Mucosa of stomach (tissue), 1 donor: ENCODE results near the gene ATOH1.

ENCODE experiments used
- H3K27me3 ChIP-seq: one replicate; pipeline ENCODE4 v1.7.0; 2013; ENCODE audit warnings: mild to moderate bottlenecking, low read length; ENCODE audit not compliant: control insufficient read depth, insufficient read depth
- H3K36me3 ChIP-seq: one replicate; pipeline ENCODE4 v1.7.0; 2013; ENCODE audit warnings: low read length; ENCODE audit not compliant: control insufficient read depth, insufficient read depth
- H3K4me1 ChIP-seq: one replicate; pipeline ENCODE4 v1.7.0; 2013; ENCODE audit warnings: mild to moderate bottlenecking, low read length; ENCODE audit not compliant: control insufficient read depth, insufficient read depth
- H3K4me3 ChIP-seq: one replicate; pipeline ENCODE4 v1.7.0; 2013; ENCODE audit warnings: low read length
- H3K9ac ChIP-seq: one replicate; pipeline ENCODE4 v1.7.0; 2013; ENCODE audit warnings: mild to moderate bottlenecking, low read length, moderate library complexity
- H3K9me3 ChIP-seq: one replicate; pipeline ENCODE4 v1.7.0; 2013; ENCODE audit warnings: mild to moderate bottlenecking, low read length, moderate library complexity; ENCODE audit not compliant: control insufficient read depth
- donor health status: Pancreatic carcinoma.

Gene ATOH1

DNA sequence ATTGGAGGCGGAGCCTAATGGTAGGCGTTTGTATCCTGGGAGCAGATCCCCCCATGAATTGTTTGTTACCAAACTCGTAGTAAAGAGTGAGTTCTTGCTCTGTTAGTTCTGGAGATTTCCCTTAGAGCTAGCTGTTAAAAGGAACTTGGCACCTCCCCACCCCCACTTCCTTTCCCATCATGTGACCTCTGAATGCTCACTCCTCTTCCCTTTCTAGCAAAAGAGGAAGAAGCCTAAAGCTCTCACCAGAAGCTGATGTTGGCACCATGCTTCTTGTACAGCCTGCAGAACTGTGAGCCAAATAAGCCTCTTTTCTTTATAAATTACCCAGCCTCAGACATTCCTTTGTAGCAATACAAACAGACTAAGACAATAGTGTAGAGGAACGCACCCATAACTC lies 13.8 kb upstream of the ATOH1 start:
- Histone ChIP-seq H3K36me3 (no peaks in the 10 kb centered on the region), H3K4me1 (no peaks in the 10 kb centered on the region), H3K9ac (no peak overlapping the region), H3K9me3 (no peaks in the 10 kb centered on the region), H3K27me3 (no peaks in the 10 kb centered on the region), H3K4me3 (no peak overlapping the region)

DNA sequence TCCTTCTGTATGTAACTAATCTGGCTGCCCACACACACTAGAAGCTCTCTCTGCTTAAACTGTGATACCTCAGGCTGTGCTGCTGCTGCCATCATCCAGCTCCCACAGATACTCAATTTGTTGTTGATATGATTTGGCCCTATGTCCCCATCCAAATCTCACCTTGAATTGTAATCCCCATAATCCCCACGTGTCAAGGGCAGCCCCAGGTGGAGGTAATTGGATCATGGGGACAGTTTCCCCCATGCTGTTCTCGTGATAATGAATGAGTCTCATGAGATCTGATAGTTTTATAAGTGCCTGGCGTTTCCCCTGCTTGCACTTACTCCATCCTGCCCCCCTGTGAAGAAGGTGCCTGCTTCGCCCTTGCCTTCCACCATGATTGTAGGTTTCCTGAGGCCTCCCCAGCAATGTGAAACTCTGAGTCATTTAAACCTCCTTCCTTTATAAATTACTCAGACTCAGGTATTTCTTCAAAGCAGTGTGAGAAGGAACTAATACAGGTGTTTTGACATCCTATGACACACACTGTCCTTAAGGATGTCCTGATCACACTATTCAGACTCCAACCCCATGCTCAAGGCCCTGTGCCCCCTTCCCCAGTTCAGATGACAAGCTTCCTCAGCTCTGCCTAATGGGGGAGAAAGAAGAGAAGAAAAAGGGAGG lies 2.9 kb upstream of the ATOH1 start:
- Histone ChIP-seq H3K9ac (no peak overlapping the region), H3K9me3 (no peaks in the 10 kb centered on the region), H3K4me1 (peaks cover 22% of the 10 kb centered on the region), H3K27me3 (peaks cover 54% of the 10 kb centered on the region), H3K36me3 (no peaks in the 10 kb centered on the region), H3K4me3 (no peak overlapping the region)

DNA sequence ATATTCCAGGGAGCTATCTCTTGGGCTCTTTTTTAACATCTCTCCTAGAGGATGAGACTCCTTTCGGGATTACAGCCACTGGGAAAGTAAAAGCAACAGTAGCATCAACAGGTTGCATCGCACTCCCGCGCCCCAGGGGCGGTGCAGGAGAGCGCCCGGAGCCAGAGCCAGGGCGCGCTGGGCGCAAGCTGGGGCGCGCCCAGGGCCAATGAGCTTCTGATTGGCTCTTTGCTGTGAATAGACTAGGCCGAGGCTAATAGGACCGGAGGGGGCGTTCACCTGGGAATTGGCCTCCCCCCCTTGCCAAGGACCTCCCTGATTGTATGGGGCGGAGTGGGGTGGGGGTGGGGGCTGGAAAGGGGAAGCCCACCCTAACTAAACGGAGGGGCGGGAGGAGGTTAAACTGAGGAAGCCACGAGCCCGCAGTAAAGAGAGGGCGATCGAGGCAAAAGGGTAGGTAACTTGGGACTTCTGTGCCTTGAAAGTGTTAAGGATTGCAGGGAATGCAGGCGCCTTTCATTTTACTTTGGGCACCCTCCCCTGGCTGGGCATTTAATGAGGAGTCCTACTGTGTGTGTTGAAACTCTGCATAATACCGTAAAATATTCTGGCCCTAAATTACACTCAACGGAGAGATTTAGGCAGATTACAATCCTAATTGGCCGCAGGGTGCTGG lies 1.1 kb upstream of the ATOH1 start:
- Histone ChIP-seq H3K27me3 (peaks cover 71% of the 10 kb centered on the region), H3K36me3 (no peaks in the 10 kb centered on the region), H3K9ac (no peak overlapping the region), H3K4me3 (no peak overlapping the region), H3K9me3 (no peaks in the 10 kb centered on the region), H3K4me1 (peaks cover 22% of the 10 kb centered on the region)

DNA sequence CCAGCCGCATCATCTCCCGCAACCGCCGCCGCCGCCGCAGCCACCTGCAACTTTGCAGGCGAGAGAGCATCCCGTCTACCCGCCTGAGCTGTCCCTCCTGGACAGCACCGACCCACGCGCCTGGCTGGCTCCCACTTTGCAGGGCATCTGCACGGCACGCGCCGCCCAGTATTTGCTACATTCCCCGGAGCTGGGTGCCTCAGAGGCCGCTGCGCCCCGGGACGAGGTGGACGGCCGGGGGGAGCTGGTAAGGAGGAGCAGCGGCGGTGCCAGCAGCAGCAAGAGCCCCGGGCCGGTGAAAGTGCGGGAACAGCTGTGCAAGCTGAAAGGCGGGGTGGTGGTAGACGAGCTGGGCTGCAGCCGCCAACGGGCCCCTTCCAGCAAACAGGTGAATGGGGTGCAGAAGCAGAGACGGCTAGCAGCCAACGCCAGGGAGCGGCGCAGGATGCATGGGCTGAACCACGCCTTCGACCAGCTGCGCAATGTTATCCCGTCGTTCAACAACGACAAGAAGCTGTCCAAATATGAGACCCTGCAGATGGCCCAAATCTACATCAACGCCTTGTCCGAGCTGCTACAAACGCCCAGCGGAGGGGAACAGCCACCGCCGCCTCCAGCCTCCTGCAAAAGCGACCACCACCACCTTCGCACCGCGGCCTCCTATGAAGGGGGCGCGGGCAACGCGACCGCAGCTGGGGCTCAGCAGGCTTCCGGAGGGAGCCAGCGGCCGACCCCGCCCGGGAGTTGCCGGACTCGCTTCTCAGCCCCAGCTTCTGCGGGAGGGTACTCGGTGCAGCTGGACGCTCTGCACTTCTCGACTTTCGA lies 654 bp downstream of the ATOH1 start:
- H3K36me3 ChIP-seq = no peaks in the 10 kb centered on the region
- peaks cover 22% of the 10 kb centered on the region for H3K4me1 ChIP-seq
- H3K9me3 ChIP-seq = no peaks in the 10 kb centered on the region
- peak overlapping the region; percentile 48 for H3K4me3 ChIP-seq
- H3K9ac ChIP-seq = no peak overlapping the region
- peaks cover 89% of the 10 kb centered on the region for H3K27me3 ChIP-seq

DNA sequence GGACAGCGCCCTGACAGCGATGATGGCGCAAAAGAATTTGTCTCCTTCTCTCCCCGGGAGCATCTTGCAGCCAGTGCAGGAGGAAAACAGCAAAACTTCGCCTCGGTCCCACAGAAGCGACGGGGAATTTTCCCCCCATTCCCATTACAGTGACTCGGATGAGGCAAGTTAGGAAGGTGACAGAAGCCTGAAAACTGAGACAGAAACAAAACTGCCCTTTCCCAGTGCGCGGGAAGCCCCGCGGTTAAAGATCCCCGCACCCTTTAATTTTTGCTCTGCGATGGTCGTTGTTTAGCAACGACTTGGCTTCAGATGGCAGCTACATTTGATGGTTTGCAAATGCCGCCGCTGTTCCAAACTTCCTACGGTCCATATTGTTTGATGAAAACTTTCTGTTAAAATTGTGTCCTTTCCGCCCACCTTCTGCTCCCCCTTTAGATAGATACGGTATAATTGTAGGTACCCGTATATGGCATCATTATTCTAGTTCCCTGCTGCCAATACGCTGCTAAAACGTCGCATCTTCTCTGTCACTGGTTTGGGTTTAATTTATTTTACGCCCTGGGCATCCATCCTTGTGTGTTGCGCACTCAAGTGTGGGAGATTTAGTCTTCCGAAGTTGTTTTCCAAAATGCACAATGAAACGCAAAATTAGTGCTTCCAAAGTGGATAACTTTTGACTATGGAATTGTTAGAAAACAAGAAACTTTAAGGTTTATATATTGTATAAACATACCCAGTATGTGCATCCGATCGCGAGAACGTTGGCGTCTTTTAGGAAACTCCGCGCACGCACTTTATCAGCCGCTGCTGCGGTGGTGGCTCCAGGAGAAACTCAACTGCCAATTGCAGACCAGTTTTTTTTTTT lies 1.5 kb downstream of the ATOH1 start:
- peaks cover 97% of the 10 kb centered on the region for H3K27me3 ChIP-seq
- no peak overlapping the region for H3K9ac ChIP-seq
- no peak overlapping the region for H3K4me3 ChIP-seq
- peaks cover 22% of the 10 kb centered on the region for H3K4me1 ChIP-seq
- no peaks in the 10 kb centered on the region for H3K36me3 ChIP-seq
- no peaks in the 10 kb centered on the region for H3K9me3 ChIP-seq

DNA sequence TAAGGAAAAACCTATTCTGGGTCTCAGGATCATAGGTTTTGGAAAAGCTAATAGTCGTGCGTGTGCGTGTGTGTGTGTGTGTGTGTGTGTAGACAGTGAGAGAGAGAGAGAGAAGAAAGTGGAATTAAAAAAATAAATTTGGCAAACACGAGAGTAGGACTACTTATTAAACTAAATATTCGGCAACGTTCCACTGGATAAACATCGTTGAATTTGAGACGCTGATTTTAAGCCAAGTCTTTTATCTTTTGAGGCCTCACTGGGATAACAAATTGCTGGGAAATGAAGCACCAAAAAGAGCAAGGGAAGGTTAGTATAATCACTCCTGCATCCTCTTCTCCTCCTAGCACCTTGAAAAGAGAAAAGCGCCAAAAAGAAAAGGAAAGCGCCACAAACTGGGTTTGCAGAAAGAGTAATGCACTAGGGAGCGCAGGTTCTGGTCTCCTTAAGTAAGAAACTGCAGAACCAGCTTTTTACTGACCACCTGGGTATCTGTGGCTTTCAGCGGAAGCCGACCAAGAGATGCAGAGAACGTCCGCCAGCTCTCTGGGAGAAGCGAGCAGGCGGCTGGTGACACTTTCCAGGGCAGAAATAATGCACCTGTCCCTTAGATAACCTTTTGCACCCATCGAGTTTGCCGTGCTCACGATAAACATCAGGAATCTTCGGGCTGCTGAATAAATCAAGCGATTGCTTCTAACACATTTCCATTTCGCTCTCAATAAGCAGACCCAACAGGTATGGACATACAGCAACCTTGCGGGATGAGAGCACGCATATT lies 3.4 kb downstream of the ATOH1 start:
- Histone ChIP-seq H3K9ac (no peak overlapping the region), H3K4me1 (peaks cover 22% of the 10 kb centered on the region), H3K36me3 (no peaks in the 10 kb centered on the region), H3K4me3 (no peak overlapping the region), H3K27me3 (peaks cover 82% of the 10 kb centered on the region), H3K9me3 (no peaks in the 10 kb centered on the region)

DNA sequence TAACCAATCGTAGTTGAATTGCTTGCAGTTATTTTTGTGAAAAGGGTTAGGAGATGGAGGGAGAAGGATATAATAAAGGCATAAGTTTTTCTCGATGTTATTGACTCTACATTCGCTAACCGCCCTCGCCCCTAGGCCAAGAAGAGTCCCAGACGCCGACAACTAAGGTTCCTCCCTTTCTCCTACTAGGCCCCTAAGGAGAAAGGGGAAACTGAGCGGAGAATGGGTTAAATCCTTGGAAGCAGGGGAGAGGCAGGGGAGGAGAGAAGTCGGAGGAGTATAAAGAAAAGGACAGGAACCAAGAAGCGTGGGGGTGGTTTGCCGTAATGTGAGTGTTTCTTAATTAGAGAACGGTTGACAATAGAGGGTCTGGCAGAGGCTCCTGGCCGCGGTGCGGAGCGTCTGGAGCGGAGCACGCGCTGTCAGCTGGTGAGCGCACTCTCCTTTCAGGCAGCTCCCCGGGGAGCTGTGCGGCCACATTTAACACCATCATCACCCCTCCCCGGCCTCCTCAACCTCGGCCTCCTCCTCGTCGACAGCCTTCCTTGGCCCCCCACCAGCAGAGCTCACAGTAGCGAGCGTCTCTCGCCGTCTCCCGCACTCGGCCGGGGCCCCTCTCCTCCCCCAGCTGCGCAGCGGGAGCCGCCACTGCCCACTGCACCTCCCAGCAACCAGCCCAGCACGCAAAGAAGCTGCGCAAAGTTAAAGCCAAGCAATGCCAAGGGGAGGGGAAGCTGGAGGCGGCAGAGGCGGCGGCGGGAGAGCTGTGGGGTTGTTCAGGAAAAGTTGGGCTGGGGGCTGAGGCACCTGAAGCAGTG lies 5.9 kb downstream of the ATOH1 start:
- Histone ChIP-seq H3K9me3 (no peaks in the 10 kb centered on the region), H3K36me3 (no peaks in the 10 kb centered on the region), H3K4me3 (no peak overlapping the region), H3K4me1 (peaks cover 7% of the 10 kb centered on the region), H3K9ac (no peak overlapping the region), H3K27me3 (peaks cover 56% of the 10 kb centered on the region)

DNA sequence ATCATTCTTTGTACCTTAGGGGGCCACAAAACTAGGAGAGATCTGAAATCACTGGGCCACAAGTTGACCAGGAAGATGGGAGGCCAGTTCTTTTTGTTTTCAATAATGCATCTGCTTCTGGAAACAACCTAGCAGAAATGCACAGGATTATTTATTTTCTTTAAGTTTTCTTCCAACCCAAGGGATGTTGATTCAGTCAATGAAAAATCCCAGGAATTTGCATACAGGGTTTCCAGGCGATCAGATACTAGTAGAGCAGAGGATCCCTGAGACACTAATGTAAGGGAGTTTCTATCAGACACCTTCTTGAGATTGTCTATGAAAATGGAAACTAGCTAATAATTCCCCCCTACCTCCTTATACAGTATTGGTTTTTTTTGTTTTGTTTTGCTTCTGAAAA lies 7.4 kb downstream of the ATOH1 start:
- peaks cover 11% of the 10 kb centered on the region for H3K4me1 ChIP-seq
- H3K36me3 ChIP-seq = no peaks in the 10 kb centered on the region
- H3K27me3 ChIP-seq = peaks cover 42% of the 10 kb centered on the region
- no peak overlapping the region for H3K9ac ChIP-seq
- no peak overlapping the region for H3K4me3 ChIP-seq
- no peaks in the 10 kb centered on the region for H3K9me3 ChIP-seq

DNA sequence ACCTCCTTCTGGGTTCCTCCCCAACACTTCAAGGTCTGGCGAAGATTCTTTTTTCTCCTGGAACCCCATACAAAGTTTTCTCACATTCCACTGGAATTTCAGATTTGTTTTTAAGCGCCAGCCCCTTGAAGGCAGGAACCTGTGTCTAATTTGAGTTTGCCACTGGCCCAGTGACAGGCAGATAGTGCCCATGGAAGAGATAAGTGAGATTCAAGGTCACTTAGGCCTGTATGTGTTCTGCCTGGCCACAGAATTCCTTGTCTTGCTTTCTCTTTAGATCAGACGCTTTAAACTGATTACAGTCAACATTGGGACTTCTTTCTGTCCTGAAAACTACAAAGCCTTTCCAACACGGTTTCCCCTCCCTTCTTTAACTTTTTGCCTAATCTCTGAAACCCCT lies 11.2 kb downstream of the ATOH1 start:
- Histone ChIP-seq H3K9ac (no peak overlapping the region), H3K9me3 (no peaks in the 10 kb centered on the region), H3K4me1 (peaks cover 33% of the 10 kb centered on the region), H3K36me3 (no peaks in the 10 kb centered on the region), H3K4me3 (no peak overlapping the region), H3K27me3 (peaks cover 4% of the 10 kb centered on the region)

DNA sequence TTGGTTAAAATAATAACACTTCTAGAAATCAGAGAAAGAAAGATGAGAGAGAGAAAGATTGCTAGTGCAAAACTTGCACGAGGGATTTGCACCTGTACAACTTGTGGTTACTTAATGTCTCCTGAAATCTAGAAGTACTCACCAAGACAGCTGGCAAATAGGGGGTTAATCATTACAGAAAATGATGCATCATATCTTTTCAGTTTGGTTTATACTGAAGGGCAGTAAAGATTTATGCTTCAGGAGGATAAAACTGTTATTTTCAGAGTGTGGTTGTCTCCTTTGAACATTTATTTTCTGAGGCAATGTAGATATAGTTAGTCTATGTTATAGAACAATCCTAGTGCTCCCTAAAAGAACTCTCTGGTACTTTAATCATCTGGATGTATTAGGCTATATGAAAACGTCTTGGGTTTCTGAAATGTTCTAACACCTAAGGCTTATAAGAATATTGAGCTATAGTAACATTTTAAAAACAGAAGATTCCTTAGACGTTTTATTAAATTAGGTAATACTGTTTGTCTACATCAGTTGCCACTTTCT lies 13.3 kb downstream of the ATOH1 start:
- Histone ChIP-seq H3K9ac (no peak overlapping the region), H3K4me1 (peaks cover 40% of the 10 kb centered on the region), H3K4me3 (no peak overlapping the region), H3K36me3 (no peaks in the 10 kb centered on the region), H3K9me3 (no peaks in the 10 kb centered on the region), H3K27me3 (no peaks in the 10 kb centered on the region)
